Measurements from ENCODE around the gene ZNF629. TPM values are rescaled to one million over a fixed set of nuclear protein-coding genes. Genes with fewer than 3 reads are reported as not detected.

Gene ZNF629
- total RNA-seq, 1 donor from 2014 or later, result 29.7 TPM

DNA sequence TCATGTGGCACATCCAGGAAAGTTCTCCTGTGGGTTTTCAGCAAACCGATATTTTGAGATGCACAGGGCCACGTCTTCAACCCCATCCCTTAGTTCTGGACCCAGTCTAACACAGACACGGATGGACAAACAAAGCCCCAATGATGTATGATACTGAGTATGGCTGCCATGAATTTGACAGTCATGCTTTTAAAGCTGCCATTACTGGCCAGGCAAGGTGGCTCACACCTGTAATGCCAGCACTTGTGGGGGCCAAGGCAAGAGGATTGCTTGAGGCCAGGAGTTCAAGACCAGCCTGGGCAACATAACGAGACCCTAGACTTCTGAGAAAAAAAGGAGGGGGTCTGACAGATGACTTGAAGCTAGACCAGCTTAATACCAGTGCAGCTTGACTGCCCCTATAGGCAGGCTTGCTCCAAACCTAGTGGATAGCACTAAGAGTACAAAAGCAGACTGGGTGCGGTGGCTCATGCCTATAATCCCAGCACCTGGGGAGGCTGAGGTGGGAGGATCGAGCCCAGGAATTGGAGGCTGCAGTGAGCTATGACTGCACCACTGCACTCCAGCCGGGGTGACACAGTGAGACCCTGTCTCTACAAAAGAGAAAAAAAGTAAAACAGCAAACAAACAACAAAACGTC, 10.8 kb upstream of the ZNF629 start:
- H3K36me3 Mint-ChIP-seq (ENCODE audit: low read depth, unreplicated experiment), result no peaks in the 10 kb centered on the region
- H3K4me3 Mint-ChIP-seq (ENCODE audit: unreplicated experiment), result no peak overlapping the region
- TF ChIP-seq, protein P1, sequence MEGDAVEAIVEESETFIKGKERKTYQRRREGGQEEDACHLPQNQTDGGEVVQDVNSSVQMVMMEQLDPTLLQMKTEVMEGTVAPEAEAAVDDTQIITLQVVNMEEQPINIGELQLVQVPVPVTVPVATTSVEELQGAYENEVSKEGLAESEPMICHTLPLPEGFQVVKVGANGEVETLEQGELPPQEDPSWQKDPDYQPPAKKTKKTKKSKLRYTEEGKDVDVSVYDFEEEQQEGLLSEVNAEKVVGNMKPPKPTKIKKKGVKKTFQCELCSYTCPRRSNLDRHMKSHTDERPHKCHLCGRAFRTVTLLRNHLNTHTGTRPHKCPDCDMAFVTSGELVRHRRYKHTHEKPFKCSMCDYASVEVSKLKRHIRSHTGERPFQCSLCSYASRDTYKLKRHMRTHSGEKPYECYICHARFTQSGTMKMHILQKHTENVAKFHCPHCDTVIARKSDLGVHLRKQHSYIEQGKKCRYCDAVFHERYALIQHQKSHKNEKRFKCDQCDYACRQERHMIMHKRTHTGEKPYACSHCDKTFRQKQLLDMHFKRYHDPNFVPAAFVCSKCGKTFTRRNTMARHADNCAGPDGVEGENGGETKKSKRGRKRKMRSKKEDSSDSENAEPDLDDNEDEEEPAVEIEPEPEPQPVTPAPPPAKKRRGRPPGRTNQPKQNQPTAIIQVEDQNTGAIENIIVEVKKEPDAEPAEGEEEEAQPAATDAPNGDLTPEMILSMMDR (IDR thresholded peaks at IDR 0.05; ENCODE audit: unreplicated experiment), result no peak
- no peaks in the 10 kb centered on the region for H3K9me3 Mint-ChIP-seq (ENCODE audit: unreplicated experiment)
- no peak overlapping the region for H3K27ac Mint-ChIP-seq (ENCODE audit: unreplicated experiment)
- H3K27me3 Mint-ChIP-seq (ENCODE audit: unreplicated experiment), result peaks cover 4% of the 10 kb centered on the region
- peaks cover 2% of the 10 kb centered on the region for H3K4me1 Mint-ChIP-seq (ENCODE audit: unreplicated experiment)
- no peak for DNase-seq (ENCODE audit: low spot score)

DNA sequence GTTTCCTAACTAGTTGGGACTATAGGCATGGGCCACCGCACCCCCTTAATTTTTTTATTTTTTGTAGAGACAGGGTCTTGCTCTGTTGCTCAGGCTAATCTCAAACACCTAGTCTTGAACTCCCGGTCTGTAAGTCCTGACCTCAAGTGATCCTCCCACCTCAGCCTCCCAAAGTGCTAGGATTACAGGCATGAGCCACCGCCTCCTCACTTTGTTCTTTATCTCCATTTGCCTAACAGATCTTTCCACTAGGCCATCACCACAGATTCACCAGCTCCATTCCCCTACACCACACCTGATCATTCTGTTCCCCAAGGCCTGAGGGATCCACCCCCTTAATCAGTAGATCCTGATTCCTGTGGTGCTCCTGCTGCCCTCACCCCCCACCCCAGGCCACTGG, 7.6 kb upstream of the ZNF629 start:
- no peaks in the 10 kb centered on the region for H3K27me3 Mint-ChIP-seq (ENCODE audit: unreplicated experiment)
- H3K4me1 Mint-ChIP-seq (ENCODE audit: unreplicated experiment), result no peaks in the 10 kb centered on the region
- no peaks in the 10 kb centered on the region for H3K36me3 Mint-ChIP-seq (ENCODE audit: low read depth, unreplicated experiment)
- DNase-seq (ENCODE audit: low spot score), result no peak
- no peak overlapping the region for H3K4me3 Mint-ChIP-seq (ENCODE audit: unreplicated experiment)
- H3K27ac Mint-ChIP-seq (ENCODE audit: unreplicated experiment), result no peak overlapping the region
- H3K9me3 Mint-ChIP-seq (ENCODE audit: unreplicated experiment), result no peaks in the 10 kb centered on the region
- TF ChIP-seq, protein P1 (IDR thresholded peaks at IDR 0.05; ENCODE audit: unreplicated experiment), result no peak

DNA sequence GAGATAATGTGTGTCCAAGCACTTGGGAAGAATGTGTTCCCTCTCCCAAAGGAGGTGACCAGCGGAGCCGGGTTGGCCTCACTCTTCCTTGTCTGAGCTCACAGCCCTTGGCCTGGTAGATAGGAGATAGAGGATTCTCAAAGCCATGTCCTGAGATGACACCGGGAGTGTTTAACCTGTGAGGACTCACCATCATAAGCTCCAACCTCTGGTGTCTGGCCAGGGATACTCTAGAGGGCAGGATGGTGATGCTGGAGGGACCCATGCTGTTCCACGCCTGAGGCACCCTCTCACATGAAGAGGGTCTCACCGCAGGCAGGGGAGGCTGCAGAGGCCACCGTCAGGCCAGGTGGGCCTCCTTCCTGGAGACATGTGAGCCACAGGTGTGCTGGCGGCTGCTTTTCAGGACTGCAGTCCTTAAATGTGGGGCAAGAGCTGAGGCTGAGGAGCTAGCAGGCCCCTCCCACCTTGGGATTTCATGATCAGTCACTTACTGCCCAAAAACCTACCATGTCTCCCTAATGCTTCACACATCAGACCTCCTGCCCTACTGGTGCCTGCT, 6.6 kb upstream of the ZNF629 start:
- H3K9me3 Mint-ChIP-seq (ENCODE audit: unreplicated experiment), result no peaks in the 10 kb centered on the region
- no peak overlapping the region for H3K4me3 Mint-ChIP-seq (ENCODE audit: unreplicated experiment)
- no peaks in the 10 kb centered on the region for H3K4me1 Mint-ChIP-seq (ENCODE audit: unreplicated experiment)
- H3K27ac Mint-ChIP-seq (ENCODE audit: unreplicated experiment), result no peak overlapping the region
- H3K36me3 Mint-ChIP-seq (ENCODE audit: low read depth, unreplicated experiment), result no peaks in the 10 kb centered on the region
- H3K27me3 Mint-ChIP-seq (ENCODE audit: unreplicated experiment), result no peaks in the 10 kb centered on the region
- no peak for DNase-seq (ENCODE audit: low spot score)
- TF ChIP-seq, protein P1 (IDR thresholded peaks at IDR 0.05; ENCODE audit: unreplicated experiment), result no peak

DNA sequence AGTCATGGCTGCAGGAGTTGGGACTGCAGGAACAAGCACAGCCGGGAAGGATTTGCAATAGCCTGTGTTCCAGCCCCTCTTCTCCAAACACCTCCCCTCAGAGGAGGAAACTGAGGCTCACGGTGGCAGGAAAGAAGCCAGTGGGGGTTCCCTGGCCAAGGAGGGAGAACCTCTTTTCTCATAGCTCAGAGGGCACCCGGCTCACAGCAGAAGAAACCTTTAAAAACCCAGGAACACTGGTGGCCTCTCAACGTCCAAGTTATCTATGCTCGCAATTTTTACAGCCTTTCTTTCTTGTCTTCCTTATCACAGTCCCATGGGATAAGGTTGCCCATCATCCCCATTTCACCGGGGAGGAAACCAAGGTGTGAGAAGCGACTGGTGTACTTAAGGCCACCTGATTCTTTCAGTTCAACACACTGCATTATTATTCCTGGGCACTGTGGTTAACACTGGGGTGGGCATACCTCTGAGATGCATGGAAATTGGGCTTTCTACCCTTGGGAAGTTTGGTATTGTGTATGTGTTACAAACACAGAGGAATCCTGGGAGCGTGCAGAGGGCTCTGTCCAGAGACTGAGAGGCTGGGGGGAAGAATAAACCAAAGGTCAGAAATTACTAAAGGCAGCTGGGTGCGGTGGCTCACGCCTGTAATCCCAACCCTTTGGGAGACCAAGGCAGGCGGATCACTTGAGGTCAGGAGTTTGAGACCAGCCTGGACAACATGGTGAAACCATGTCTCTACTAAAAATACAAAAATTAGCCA, 791 bp upstream of the ZNF629 start:
- no peak for DNase-seq (ENCODE audit: low spot score)
- TF ChIP-seq, protein P1 (IDR thresholded peaks at IDR 0.05; ENCODE audit: unreplicated experiment), result no peak
- peaks cover 13% of the 10 kb centered on the region for H3K36me3 Mint-ChIP-seq (ENCODE audit: low read depth, unreplicated experiment)
- peaks cover 8% of the 10 kb centered on the region for H3K27me3 Mint-ChIP-seq (ENCODE audit: unreplicated experiment)
- peaks cover 15% of the 10 kb centered on the region for H3K4me1 Mint-ChIP-seq (ENCODE audit: unreplicated experiment)
- peak overlapping the region; percentile 91 for H3K4me3 Mint-ChIP-seq (ENCODE audit: unreplicated experiment)
- H3K27ac Mint-ChIP-seq (ENCODE audit: unreplicated experiment), result peak overlapping the region; percentile 67
- H3K9me3 Mint-ChIP-seq (ENCODE audit: unreplicated experiment), result no peaks in the 10 kb centered on the region

Data from endothelial cell (in vitro differentiated cells).